Measurements from ENCODE around the gene CIART. TPM values are rescaled to one million over a fixed set of nuclear protein-coding genes. Genes with fewer than 3 reads are reported as not detected.
"Not testable (repeated sequence)": the region's sequence is repeated elsewhere in the genome, so short reads cannot be mapped to it uniquely, and the experiment has no call there.

The CIART gene
- polyA plus RNA-seq, 1 of the 3 experiments (the other 2 are of a cell fraction), result 3.2 TPM

DNA sequence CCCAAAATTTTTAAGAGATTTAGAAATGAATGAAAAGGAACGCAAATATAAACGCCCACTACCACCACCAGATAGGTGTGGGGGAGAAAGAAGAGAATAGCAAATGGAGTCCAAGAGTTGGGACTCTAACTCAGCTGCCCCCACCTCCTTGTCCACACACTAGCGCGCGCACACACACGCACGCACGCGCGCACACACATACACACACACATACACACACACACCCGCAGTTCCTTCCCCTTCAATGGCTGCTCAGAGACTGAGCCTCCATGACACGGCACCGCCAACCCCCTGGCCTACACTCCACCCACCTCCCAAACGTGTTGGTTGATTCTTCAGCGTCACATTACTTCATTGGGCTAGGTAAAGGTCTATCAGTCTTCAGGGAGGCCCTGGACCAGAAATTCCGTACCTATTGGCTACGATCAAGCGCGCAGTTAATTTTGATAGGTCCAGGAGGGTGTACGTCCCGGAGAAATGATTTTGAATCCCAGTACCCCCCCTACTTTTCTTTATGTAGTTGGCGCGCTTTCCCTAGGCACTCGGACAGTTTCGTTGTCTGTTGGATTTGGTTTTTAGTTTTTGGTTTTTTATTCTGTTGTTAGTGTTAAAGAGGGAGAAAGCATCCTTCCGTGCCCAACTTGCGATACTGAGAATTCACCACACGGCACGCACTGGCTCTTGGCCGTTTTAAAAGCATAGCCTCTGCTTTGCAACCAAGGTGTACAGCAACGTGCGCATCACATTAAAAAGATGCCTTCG lies 46.3 kb upstream of the CIART start, which contains the start of gene ANP32E (continued):
- TF ChIP-seq, protein P1, sequence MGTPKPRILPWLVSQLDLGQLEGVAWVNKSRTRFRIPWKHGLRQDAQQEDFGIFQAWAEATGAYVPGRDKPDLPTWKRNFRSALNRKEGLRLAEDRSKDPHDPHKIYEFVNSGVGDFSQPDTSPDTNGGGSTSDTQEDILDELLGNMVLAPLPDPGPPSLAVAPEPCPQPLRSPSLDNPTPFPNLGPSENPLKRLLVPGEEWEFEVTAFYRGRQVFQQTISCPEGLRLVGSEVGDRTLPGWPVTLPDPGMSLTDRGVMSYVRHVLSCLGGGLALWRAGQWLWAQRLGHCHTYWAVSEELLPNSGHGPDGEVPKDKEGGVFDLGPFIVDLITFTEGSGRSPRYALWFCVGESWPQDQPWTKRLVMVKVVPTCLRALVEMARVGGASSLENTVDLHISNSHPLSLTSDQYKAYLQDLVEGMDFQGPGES (IDR thresholded peaks at IDR 0.05; ENCODE audit: low read depth, low read length), result peak; percentile 93
- TF ChIP-seq JUND (IDR thresholded peaks at IDR 0.05), result no peak
- TF ChIP-seq EP300 (IDR thresholded peaks at IDR 0.05; ENCODE audit: borderline replicate concordance in 1 of 2, low read depth in 1 of 2, low read length in 1 of 2), result no peak
- TF ChIP-seq MEF2A (IDR thresholded peaks at IDR 0.05; ENCODE audit: borderline replicate concordance, low read depth), result no peak
- peak; percentile 79 for TF ChIP-seq RFX5 (IDR thresholded peaks at IDR 0.05; ENCODE audit: low read length)
- peak; percentile 91 for TF ChIP-seq CHD2 (IDR thresholded peaks at IDR 0.05; ENCODE audit: low read length, partially characterized antibody)
- TF ChIP-seq, protein P2, sequence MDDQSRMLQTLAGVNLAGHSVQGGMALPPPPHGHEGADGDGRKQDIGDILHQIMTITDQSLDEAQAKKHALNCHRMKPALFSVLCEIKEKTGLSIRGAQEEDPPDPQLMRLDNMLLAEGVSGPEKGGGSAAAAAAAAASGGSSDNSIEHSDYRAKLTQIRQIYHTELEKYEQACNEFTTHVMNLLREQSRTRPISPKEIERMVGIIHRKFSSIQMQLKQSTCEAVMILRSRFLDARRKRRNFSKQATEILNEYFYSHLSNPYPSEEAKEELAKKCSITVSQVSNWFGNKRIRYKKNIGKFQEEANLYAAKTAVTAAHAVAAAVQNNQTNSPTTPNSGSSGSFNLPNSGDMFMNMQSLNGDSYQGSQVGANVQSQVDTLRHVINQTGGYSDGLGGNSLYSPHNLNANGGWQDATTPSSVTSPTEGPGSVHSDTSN (IDR thresholded peaks at IDR 0.05), result peak; percentile 99
- no peak for TF ChIP-seq ELF1 (IDR thresholded peaks at IDR 0.05)
- TF ChIP-seq FOXJ3 (CRISPR knock-in tag; IDR thresholded peaks at IDR 0.05), result no peak
- peak; percentile 88 for TF ChIP-seq YY1 (IDR thresholded peaks at IDR 0.05; ENCODE audit: low read depth)
- no peak; the same call in 1 of the 2 replicates for TF ChIP-seq NFIC (IDR thresholded peaks at IDR 0.05; ENCODE audit: borderline replicate concordance)

DNA sequence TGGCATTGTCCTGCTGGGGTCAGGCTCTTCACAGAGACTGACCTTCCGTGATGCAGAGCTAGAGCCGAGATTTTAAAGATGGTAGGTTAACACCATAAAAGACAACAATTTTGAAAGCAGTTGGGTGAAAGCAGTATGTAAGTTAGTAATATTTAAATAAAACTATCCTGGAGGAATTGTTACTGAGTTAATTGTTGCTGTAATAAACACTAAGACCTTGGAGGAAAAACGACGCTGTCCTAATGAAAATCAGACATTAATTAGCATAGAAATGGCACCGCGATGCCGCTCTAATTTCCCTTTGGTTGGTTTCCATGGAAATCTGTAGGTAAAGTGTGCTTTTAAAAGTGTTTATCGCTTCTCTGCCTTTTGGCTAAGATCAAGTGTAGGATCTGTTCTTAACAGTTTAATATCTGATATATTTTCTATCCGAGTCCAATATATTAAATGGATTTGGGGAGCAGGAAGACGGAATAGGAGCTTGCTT lies 45.7 kb upstream of the CIART start:
- Histone ChIP-seq H3F3A (replicated peaks; ENCODE audit: insufficient read depth) (peaks cover 23% of the 10 kb centered on the region), H3K27ac (ENCODE audit: low read depth in 2 of 2, low read length in 1 of 2) (peak overlapping the region; percentile 71 to 93), H3K9me2 (no peaks in the 10 kb centered on the region), H3K4me3 (ENCODE audit: low read depth in 2 of 2, low read length in 1 of 2) (peak overlapping the region; percentile 69 to 78), H3K4me1 (ENCODE audit: control insufficient read depth in 1 of 2, insufficient read depth in 2 of 2, low read depth in 1 of 2, low read length in 1 of 2) (peaks cover 0 to 5% of the 10 kb centered on the region in 2 experiments; a peak in 2 of 4 replicates), H3K36me3 (replicated peaks in 1 of 2; ENCODE audit: control insufficient read depth in 1 of 2, insufficient read depth in 2 of 2, low read length in 1 of 2) (no peaks in the 10 kb centered on the region), H2AFZ (ENCODE audit: low read depth) (peak overlapping the region; percentile 86), H3K79me2 (ENCODE audit: insufficient read depth) (peaks cover 42% of the 10 kb centered on the region), H3K27me3 (ENCODE audit: insufficient read depth) (no peaks in the 10 kb centered on the region), H3K9me3 (no peaks in the 10 kb centered on the region), H3K9ac (peak overlapping the region; percentile 76), H4K20me1 (ENCODE audit: insufficient read depth) (no peaks in the 10 kb centered on the region), H3K4me2 (peak overlapping the region; percentile 75)
- WGBS (ENCODE audit: low lambda C conversion rate), result 31% methylated on average over 10 of the region's 10 CpGs
- POLR2A ChIA-PET, result interaction anchor here (1.2 kb wide), 1 partner anchor 20 kb away, joined by 4 read pairs; no protein-coding TSS in a partner anchor
- DNase-seq, result peak; percentile 72
- CTCF ChIA-PET, result interaction anchor here (0.6 to 1.5 kb wide), 4 partner anchors 19 to 296 kb away, joined by 3 to 6 read pairs (median 3); no protein-coding TSS in a partner anchor
- peak; percentile 46 for TF ChIP-seq RAD21 (IDR thresholded peaks at IDR 0.05; ENCODE audit: low read length)
- no peak for TF ChIP-seq GATA2 (CRISPR knock-in tag; IDR thresholded peaks at IDR 0.05)

DNA sequence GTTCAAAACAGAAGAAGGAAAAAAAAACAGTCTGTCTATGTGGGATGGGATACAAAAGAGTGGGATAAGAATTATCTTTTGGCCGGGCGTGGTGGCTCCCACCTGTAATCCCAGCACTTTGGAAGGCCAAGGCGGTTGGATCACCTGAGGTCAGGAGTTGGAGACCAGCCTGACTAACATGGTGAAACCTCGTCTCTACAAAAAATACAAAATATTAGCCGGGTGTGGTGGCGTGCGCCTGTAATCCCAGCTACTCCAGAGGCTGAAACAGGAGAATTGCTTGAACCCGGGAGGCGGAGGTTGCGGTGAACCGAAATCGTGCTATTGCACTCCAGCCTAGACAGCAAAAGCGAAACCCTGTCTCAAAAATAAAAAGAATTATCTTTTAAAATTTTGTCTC lies 45.2 kb upstream of the CIART start:
- 89% methylated on average over 13 of the region's 13 CpGs for WGBS (ENCODE audit: low lambda C conversion rate)
- CTCF ChIA-PET, result interaction anchor here (0.6 to 1.5 kb wide), 3 partner anchors 19 to 295 kb away, joined by 3 to 6 read pairs (median 3); no protein-coding TSS in a partner anchor
- not testable (repeated sequence) for H3K36me3 ChIP-seq (replicated peaks in 1 of 2; ENCODE audit: control insufficient read depth in 1 of 2, insufficient read depth in 2 of 2, low read length in 1 of 2)

More for the DNA sequence above, 45.2 kb upstream of the CIART start:
- H4K20me1 ChIP-seq (ENCODE audit: insufficient read depth); DNase-seq; H3K4me2 ChIP-seq; H3K9me3 ChIP-seq; H3K27me3 ChIP-seq (ENCODE audit: insufficient read depth); H3K4me1 ChIP-seq (ENCODE audit: control insufficient read depth in 1 of 2, insufficient read depth in 2 of 2, low read depth in 1 of 2, low read length in 1 of 2); H3K9me2 ChIP-seq; H3K4me3 ChIP-seq (ENCODE audit: low read depth in 2 of 2, low read length in 1 of 2): not testable (repeated sequence)
- peak overlapping the region; percentile 71 to 93 for H3K27ac ChIP-seq (ENCODE audit: low read depth in 2 of 2, low read length in 1 of 2)
- peak overlapping the region; percentile 86 for H2AFZ ChIP-seq (ENCODE audit: low read depth)
- H3K9ac ChIP-seq, result peak overlapping the region; percentile 76; the same call in 1 of the 2 replicates
- H3K79me2 ChIP-seq (ENCODE audit: insufficient read depth), result peaks cover 37% of the 10 kb centered on the region
- POLR2A ChIA-PET, result interaction anchor here (1.2 kb wide), 1 partner anchor 19 kb away, joined by 4 read pairs; no protein-coding TSS in a partner anchor
- peaks cover 23% of the 10 kb centered on the region for H3F3A ChIP-seq (replicated peaks; ENCODE audit: insufficient read depth)
